Smooth muscle cell (in vitro differentiated cells): Measurements from ENCODE around the gene MAML3. TPM values are rescaled to one million over a fixed set of nuclear protein-coding genes. Genes with fewer than 3 reads are reported as not detected.

Experiments
- DNase-seq: peaks from one replicate; lab custom pipeline; 2025; ENCODE audit not compliant: unreplicated experiment; lab: John Stamatoyannopoulos, UW
- H2AFZ ChIP-seq: fragments of 200-600 bp; sonication (generic); 2 replicates; pipeline ENCODE4 v1.6.0; 2016; ENCODE audit warnings: antibody characterized with exemption, low read depth, mild to moderate bottlenecking
- H3F3A ChIP-seq: fragments of 200-600 bp; sonication (generic); 2 replicates; pipeline ENCODE4 v1.6.0; 2017; ENCODE audit warnings: antibody characterized with exemption, low read depth
- H3K27ac ChIP-seq: fragments of 200-600 bp; sonication (generic); 2 replicates; pipeline ENCODE4 v1.5.1; 2016; ENCODE audit warnings: low read depth, mild to moderate bottlenecking
- H3K27me3 ChIP-seq: fragments of 200-600 bp; sonication (generic); 2 replicates; pipeline ENCODE4 v1.6.1; 2016; ENCODE audit warnings: low read depth, mild to moderate bottlenecking
- H3K36me3 ChIP-seq: fragments of 200-600 bp; sonication (generic); 2 replicates; pipeline ENCODE4 v1.5.1; 2016; ENCODE audit warnings: low read depth
- H3K4me1 ChIP-seq: fragments of 200-600 bp; sonication (generic); 2 replicates; pipeline ENCODE4 v1.5.1; 2016; ENCODE audit warnings: low read depth
- H3K4me2 ChIP-seq: fragments of 200-600 bp; sonication (generic); 2 replicates; pipeline ENCODE4 v1.6.0; 2016; ENCODE audit warnings: mild to moderate bottlenecking
- H3K4me3 ChIP-seq: fragments of 200-600 bp; sonication (generic); 2 replicates; pipeline ENCODE4 v1.5.1; 2016; ENCODE audit warnings: mild to moderate bottlenecking
- H3K79me2 ChIP-seq: fragments of 200-600 bp; sonication (generic); 2 replicates; pipeline ENCODE4 v1.6.0; 2016; ENCODE audit warnings: low read depth, mild to moderate bottlenecking
- H3K9ac ChIP-seq: fragments of 200-600 bp; sonication (generic); 2 replicates; pipeline ENCODE4 v1.6.0; 2016; ENCODE audit warnings: low read depth
- H3K9me3 ChIP-seq: fragments of 200-600 bp; sonication (generic); replicated peaks from 2 replicates; pipeline ENCODE4 v1.5.1; 2016; ENCODE audit warnings: low read depth
- H4K20me1 ChIP-seq: fragments of 200-600 bp; sonication (generic); 2 replicates; pipeline ENCODE4 v1.6.0; 2016; ENCODE audit warnings: low read depth
- WGBS: methylation state at CpG from one replicate; pipeline ENCODE4 v1.1.7; 2016; ENCODE audit warnings: low lambda C conversion rate; 5-methylcytosine and 5-hydroxymethylcytosine counted together
- polyA plus RNA-seq: library from polyadenylated mRNA; unstranded; fragments of >200 nt; fragmentation: Nextera tagmentation; extraction: Ambion mirVana; gene quantifications from 2 replicates; pipeline ENCODE4 v1.2.1, GENCODE V29; 2016
- total RNA-seq: library from RNA; depleted of rRNA; stranded (reverse); fragments of >200 nt; gene quantifications from 2 replicates; pipeline ENCODE4 v1.2.3, GENCODE V29; 2014
- TF ChIP-seq, protein P1 (sequence below): fragments of 200-600 bp; sonication (generic); IDR thresholded peaks from 2 replicates; pipeline ENCODE4 v1.5.1; 2017; ENCODE audit warnings: borderline replicate concordance, mild to moderate bottlenecking, antibody characterized with exemption; ENCODE audit not compliant: insufficient read depth, poor library complexity, severe bottlenecking

Gene MAML3
- total and polyA plus RNA-seq, 2 experiments from 2014 or later: 4.9 to 12.6 TPM

- no peak overlapping the region for H3K27ac ChIP-seq
- H3K4me2 ChIP-seq: no peak overlapping the region
- H3F3A ChIP-seq: no peaks in the 10 kb centered on the region
- no peak overlapping the region for H3K9ac ChIP-seq
- peaks cover 7% of the 10 kb centered on the region for H3K79me2 ChIP-seq
- H4K20me1 ChIP-seq: peaks cover 54% of the 10 kb centered on the region
- peaks cover 13% of the 10 kb centered on the region for H3K4me1 ChIP-seq
- no peak overlapping the region for H3K4me3 ChIP-seq
- no peaks in the 10 kb centered on the region for H3K9me3 ChIP-seq
- no peak for DNase-seq
- TF ChIP-seq, protein P1, sequence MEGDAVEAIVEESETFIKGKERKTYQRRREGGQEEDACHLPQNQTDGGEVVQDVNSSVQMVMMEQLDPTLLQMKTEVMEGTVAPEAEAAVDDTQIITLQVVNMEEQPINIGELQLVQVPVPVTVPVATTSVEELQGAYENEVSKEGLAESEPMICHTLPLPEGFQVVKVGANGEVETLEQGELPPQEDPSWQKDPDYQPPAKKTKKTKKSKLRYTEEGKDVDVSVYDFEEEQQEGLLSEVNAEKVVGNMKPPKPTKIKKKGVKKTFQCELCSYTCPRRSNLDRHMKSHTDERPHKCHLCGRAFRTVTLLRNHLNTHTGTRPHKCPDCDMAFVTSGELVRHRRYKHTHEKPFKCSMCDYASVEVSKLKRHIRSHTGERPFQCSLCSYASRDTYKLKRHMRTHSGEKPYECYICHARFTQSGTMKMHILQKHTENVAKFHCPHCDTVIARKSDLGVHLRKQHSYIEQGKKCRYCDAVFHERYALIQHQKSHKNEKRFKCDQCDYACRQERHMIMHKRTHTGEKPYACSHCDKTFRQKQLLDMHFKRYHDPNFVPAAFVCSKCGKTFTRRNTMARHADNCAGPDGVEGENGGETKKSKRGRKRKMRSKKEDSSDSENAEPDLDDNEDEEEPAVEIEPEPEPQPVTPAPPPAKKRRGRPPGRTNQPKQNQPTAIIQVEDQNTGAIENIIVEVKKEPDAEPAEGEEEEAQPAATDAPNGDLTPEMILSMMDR: no peak
- WGBS: 50% methylated on average over 10 of the region's 10 CpGs
- H3K36me3 ChIP-seq: no peaks in the 10 kb centered on the region
- no peaks in the 10 kb centered on the region for H3K27me3 ChIP-seq
- H2AFZ ChIP-seq: no peak overlapping the region
Observed at GRCh38 chr4:139841464-139842195, 312.4 kb downstream of the MAML3 start.

- DNase-seq: no peak
- 97% methylated on average over 2 of the region's 2 CpGs for WGBS
- Histone ChIP-seq H3K27ac (no peak overlapping the region), H3K4me2 (no peak overlapping the region), H4K20me1 (peaks cover 58% of the 10 kb centered on the region), H3K4me1 (peaks cover 13% of the 10 kb centered on the region), H2AFZ (no peak overlapping the region), H3K27me3 (no peaks in the 10 kb centered on the region), H3K9me3 (no peaks in the 10 kb centered on the region), H3K9ac (no peak overlapping the region), H3F3A (no peaks in the 10 kb centered on the region), H3K36me3 (no peaks in the 10 kb centered on the region), H3K79me2 (peaks cover 7% of the 10 kb centered on the region), H3K4me3 (no peak overlapping the region)
- TF ChIP-seq, protein P1: no peak
Observed at GRCh38 chr4:139840773-139841172, 313.2 kb downstream of the MAML3 start.

DNA sequence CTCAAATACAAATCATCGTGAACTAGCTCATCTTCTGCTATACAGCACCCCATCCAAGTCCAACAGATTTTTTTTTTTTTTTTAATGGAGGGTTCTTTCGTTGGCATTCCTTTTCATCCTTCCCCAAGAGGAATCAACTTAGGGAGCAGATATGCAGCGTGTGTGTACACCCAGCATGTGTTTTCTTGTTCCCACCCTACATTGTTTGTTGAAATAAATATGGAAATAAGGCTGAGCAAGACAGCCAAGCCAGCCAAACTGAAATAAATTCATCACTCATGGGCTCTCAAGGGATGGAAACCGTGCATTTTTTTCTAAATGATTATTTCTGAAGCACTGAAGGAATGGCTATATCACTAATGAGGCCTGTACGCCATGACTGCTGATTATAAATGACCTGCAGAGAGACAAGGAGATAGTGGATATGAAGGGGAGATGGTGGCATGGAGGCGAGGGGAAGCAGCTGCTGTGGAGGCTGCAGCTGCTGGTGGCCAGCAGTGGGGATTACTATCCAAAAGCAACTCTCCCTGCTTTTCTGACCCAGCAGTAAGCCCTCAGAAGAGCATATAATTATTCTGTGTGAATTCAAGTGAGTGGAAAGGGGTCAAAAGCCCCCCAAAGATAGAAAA lies 314.5 kb downstream of the MAML3 start:
- Histone ChIP-seq H3K27ac (no peak overlapping the region), H3K4me2 (no peak overlapping the region), H3K27me3 (no peaks in the 10 kb centered on the region), H3K4me3 (no peak overlapping the region), H3K4me1 (peaks cover 13% of the 10 kb centered on the region), H3K9me3 (no peaks in the 10 kb centered on the region), H4K20me1 (peaks cover 48% of the 10 kb centered on the region), H2AFZ (no peak overlapping the region), H3K36me3 (no peaks in the 10 kb centered on the region), H3K9ac (no peak overlapping the region), H3K79me2 (peaks cover 5% of the 10 kb centered on the region), H3F3A (no peaks in the 10 kb centered on the region)
- TF ChIP-seq, protein P1: no peak
- DNase-seq: no peak
- 89% methylated on average over 6 of the region's 6 CpGs for WGBS

DNA sequence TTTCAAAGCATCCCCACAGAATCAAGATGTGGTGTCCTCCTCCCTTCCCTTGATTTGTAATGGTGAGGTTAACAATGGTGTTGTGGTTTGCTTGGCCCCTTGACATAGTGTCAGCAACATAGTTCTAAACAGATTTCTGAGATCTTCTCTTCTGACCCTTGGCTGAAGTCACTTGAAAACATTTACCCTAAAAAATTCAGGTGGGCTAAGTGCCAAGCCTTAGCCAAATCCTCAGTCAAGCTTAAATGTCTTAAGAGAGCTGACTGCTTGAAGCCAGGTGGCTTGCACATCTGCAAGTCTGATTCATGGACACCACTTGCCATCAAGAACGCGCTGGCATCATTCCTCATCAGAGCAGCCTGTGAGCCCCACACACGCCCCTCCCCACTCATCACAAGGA lies 315.2 kb downstream of the MAML3 start:
- 100% methylated on average over 3 of the region's 3 CpGs for WGBS
- Histone ChIP-seq H3K4me2 (no peak overlapping the region), H3K79me2 (peaks cover 4% of the 10 kb centered on the region), H3K4me1 (peaks cover 13% of the 10 kb centered on the region), H3F3A (no peaks in the 10 kb centered on the region), H3K4me3 (no peak overlapping the region), H3K9ac (no peak overlapping the region), H3K27me3 (no peaks in the 10 kb centered on the region), H3K36me3 (no peaks in the 10 kb centered on the region), H2AFZ (no peak overlapping the region), H3K27ac (no peak overlapping the region), H4K20me1 (peaks cover 43% of the 10 kb centered on the region), H3K9me3 (no peaks in the 10 kb centered on the region)
- TF ChIP-seq, protein P1: no peak
- no peak for DNase-seq
